Activated CD8-positive, alpha-beta T cell treated with anti-CD3 and anti-CD28 coated beads, Interleukin-2, amount 10 ng/mL, durations not matched to agents 7 days and 5 days (primary cell): ENCODE results near the gene IPP. TPM values are rescaled to one million over a fixed set of nuclear protein-coding genes. Genes with fewer than 3 reads are reported as not detected.
A peak's percentile ranks its signal among the peaks of the same experiment; 100 is the strongest.

ENCODE experiments used
- ATAC-seq: fragments of 150-1000 bp; cut with Tn5 transposase; one replicate; pipeline ENCODE4 v1.10.0; 2021; ENCODE audit warnings: moderate library complexity
- CTCF ChIA-PET: fragments of 350-600 bp; sonication (Branson Sonifier 250); formaldehyde crosslinking; loops from one replicate; lab custom pipeline; 2021; ENCODE audit warnings: antibody characterized with exemption; lab: Charles Lee
- POLR2A ChIA-PET: fragments of 350-600 bp; sonication (Branson Sonifier 250); formaldehyde crosslinking; loops from one replicate; lab custom pipeline; 2021; ENCODE audit warnings: antibody characterized with exemption; lab: Charles Lee
- DNase-seq: peaks from one replicate; pipeline ENCODE4 v3.0.0-alpha.2; 2020
- H3K27ac Mint-ChIP-seq: one replicate; pipeline ENCODE4 v1.8.0; 2021; ENCODE audit warnings: mild to moderate bottlenecking, mixed read lengths
- H3K27me3 Mint-ChIP-seq: one replicate; pipeline ENCODE4 v1.8.0; 2021; ENCODE audit warnings: low read depth, mixed read lengths
- H3K36me3 Mint-ChIP-seq: one replicate; pipeline ENCODE4 v1.8.0; 2021; ENCODE audit warnings: low read depth, mixed read lengths
- H3K4me1 Mint-ChIP-seq: one replicate; pipeline ENCODE4 v1.8.0; 2021; ENCODE audit warnings: low read depth, mixed read lengths
- H3K4me3 Mint-ChIP-seq: one replicate; pipeline ENCODE4 v1.8.0; 2021; ENCODE audit warnings: mild to moderate bottlenecking, mixed read lengths
- H3K9me3 Mint-ChIP-seq: one replicate; pipeline ENCODE4 v1.8.0; 2022; ENCODE audit warnings: mixed read lengths; ENCODE audit not compliant: insufficient read depth
- total RNA-seq, 2 experiments: library from RNA; stranded (reverse); gene quantifications; one replicate each; pipeline ENCODE4 v1.2.3, GENCODE V29; 2021

The IPP gene
- 10 to 100 TPM in 1 of 2 experiments, 1 to 10 TPM in 1; 9.2 to 10.4 TPM for total RNA-seq

DNA sequence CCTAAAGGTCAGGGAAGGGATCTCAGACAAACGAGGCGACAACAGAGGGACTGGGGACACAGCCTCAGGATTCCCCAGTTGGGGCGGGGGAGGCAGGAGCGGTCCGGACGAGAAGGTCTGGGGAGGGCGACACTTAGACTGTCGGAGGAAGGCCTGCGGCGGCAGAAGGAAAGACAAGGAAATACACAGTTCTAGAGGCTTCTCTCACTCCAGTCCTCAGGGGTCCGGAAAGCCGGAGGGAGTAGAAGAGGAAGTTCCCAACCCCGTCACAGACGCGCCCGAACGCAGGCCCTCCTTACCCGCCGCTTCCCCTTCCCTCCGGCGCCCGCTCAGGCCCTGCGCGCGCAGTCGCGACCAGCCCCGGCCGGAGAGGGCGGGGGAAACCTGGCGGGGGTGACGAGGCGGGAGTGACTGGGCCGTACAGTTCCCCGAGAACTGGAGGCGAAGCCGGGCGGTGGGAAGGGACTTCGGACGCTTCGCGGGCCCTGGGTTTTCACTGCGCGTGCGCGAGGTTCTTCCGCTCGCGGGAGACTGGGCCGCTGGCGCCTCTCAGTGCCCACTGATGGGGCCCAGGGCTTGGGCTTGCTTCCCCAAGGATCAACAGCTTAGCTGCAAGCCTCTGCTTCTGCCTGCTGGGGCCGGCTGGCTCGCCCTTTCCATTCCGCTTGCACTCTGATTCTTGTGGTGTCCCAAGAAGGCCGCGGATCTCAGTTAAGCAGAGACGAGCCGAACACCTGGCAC lies at the start of gene IPP:
TSS of gene IPP (minus strand) at position 356 of the 741 bp plus-strand sequence. CDS start 4,242 bp downstream, outside the sequence.
- Mint-ChIP-seq H3K9me3 (peaks cover 8% of the 10 kb centered on the region), H3K27ac (peak within 1 kb of the TSS; percentile 96), H3K4me1 (peaks cover 21% of the 10 kb centered on the region), H3K27me3 (no peaks in the 10 kb centered on the region), H3K36me3 (peaks cover 9% of the 10 kb centered on the region), H3K4me3 (peak within 1 kb of the TSS; percentile 95)
- ATAC-seq (peak; percentile 99), DNase-seq (peak; percentile 96)
- POLR2A ChIA-PET, result interaction anchor here (0.5 to 1.7 kb wide), 3 partner anchors 63 to 96 kb away, joined by 3 to 6 read pairs (median 5); partner anchors contain the start of gene GPBP1L1
- CTCF ChIA-PET, result no interaction called here

DNA sequence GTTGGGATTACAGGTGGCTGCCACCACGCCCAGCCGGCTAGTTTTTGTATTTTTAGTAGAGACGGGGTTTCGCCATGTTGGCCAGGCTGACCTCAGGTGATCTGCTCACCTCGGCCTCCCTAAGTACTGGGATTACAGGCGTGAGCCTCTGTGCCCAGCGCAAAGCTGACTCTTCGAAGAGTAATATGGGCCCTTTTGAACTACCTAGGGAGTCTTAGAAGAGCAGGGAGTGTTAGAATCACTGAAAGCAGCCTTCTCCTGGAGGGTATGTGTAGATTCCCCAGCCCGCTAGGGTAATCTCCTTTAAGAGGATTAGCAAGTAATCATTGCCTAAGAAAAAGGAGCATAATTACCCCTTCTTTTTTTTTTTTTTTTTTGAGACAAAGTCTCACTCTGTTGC lies 46.5 kb upstream of the IPP start:
- peaks cover 20% of the 10 kb centered on the region for H3K27me3 Mint-ChIP-seq
- H3K4me3 Mint-ChIP-seq, result no peak overlapping the region
- no peaks in the 10 kb centered on the region for H3K36me3 Mint-ChIP-seq
- ATAC-seq, result no peak
- no peak overlapping the region for H3K27ac Mint-ChIP-seq
- no peak for DNase-seq
- H3K4me1 Mint-ChIP-seq, result peaks cover 1% of the 10 kb centered on the region
- ChIA-PET POLR2A (interaction anchor here (0.6 to 0.7 kb wide), 2 partner anchors 30 to 409 kb away, joined by 3 read pairs; no protein-coding TSS in a partner anchor), CTCF (no interaction called here)
- H3K9me3 Mint-ChIP-seq, result no peaks in the 10 kb centered on the region

DNA sequence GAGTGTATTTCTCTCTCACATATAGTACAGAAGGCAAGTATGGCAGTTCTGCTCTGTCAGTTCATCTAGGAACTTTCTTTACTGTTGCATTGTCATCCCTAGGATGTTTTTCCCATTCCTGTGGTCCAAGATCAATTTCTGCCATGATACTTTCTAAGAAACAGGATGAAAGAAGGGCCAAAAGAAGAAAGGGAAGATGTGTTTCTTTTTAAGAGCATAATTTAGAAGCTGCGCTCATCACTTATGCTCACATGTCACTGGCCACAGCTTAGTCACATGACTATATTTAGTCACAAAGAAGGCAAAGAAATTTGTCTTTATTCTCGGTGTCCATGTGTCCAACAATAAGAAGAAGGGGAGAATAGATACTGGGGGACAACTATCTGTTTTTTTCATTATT lies 45.9 kb upstream of the IPP start:
- H3K4me1 Mint-ChIP-seq, result no peaks in the 10 kb centered on the region
- H3K36me3 Mint-ChIP-seq, result no peaks in the 10 kb centered on the region
- H3K9me3 Mint-ChIP-seq, result no peaks in the 10 kb centered on the region
- H3K4me3 Mint-ChIP-seq, result no peak overlapping the region
- POLR2A ChIA-PET, result interaction anchor here (0.6 kb wide), 1 partner anchor 410 kb away, joined by 3 read pairs; no protein-coding TSS in a partner anchor
- no peak for ATAC-seq
- CTCF ChIA-PET, result no interaction called here
- DNase-seq, result no peak
- no peak overlapping the region for H3K27ac Mint-ChIP-seq
- H3K27me3 Mint-ChIP-seq, result peaks cover 20% of the 10 kb centered on the region

DNA sequence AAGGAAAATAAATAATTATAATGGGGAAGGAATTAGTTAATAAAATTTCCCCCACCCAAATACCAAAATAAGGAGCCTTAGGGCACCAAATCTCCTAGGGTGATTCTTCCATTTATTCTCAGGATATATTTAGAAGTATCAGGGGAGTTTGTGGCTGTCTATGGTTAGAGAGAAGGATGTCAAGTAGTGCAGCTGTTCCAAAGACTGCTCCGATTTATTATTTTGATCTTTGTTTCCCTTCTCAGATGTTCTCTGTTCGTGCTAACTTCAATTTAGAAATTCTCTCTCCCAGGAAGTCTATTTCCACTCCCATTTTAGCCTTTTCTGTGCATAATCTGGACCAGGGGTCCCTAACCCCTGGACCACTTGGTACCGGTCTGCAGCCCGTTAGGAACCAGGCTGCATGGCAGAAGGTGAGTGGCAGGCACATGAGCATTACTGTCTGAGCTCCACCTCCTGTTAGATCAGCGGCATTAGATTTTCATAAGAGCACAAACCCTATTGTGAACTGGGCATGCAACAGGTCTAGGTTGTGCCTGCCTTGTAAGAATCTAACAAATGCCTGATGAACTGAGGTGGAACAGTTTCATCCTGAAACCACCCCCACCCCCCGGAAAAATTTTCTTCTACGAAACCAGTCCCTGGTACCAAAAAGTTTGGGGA lies 43.6 kb upstream of the IPP start:
- Mint-ChIP-seq H3K27ac (no peak overlapping the region), H3K4me1 (no peaks in the 10 kb centered on the region), H3K36me3 (no peaks in the 10 kb centered on the region), H3K27me3 (peaks cover 26% of the 10 kb centered on the region), H3K9me3 (no peaks in the 10 kb centered on the region), H3K4me3 (no peak overlapping the region)
- ChIA-PET CTCF (no interaction called here), POLR2A (no interaction called here)
- DNase-seq (no peak), ATAC-seq (no peak)

DNA sequence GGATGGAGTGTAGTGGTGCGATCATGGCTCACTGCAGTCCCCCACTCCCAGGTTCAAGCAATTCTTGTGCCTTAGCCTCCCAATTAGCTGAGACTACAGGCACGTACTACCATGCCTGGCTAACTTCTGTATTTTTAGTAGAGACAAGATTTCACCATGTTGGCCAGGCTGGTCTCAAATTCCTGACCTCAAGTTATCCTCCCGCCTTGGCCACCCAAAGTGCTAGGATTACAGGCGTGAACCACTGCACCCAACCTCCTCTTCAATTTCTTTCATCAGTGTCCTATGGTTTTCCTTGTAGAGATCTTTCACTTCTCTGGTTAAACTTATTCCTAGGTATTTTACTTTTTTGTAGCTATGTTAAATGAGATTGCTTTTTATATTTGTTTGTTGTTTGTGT lies 42.3 kb upstream of the IPP start:
- Mint-ChIP-seq H3K27ac (no peak overlapping the region), H3K4me1 (peaks cover 4% of the 10 kb centered on the region), H3K4me3 (no peak overlapping the region), H3K9me3 (no peaks in the 10 kb centered on the region), H3K36me3 (peaks cover 2% of the 10 kb centered on the region), H3K27me3 (peaks cover 33% of the 10 kb centered on the region)
- ATAC-seq (no peak), DNase-seq (no peak)
- ChIA-PET POLR2A (no interaction called here), CTCF (no interaction called here)

DNA sequence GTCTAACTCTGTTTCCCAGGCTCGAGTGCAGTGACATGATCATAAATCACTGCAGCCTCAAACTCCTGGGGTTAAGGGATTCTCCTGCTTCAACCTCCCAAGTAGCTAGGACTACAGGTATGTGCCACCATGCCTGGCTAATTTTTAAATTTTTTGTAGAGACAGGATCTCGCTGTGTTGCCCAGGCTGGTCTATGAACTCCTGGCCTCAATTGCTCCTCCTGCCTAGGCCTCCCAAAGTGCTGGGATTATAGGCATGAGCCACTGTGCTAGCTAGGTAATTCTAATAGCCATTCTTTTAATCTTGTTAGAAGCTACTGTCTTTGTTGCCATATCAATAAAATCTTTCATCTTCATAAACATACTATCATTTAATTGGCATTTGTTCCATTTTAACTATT lies 39.1 kb upstream of the IPP start:
- Mint-ChIP-seq H3K27me3 (peaks cover 42% of the 10 kb centered on the region), H3K4me1 (peaks cover 22% of the 10 kb centered on the region), H3K4me3 (no peak overlapping the region), H3K9me3 (no peaks in the 10 kb centered on the region), H3K27ac (no peak overlapping the region), H3K36me3 (peaks cover 8% of the 10 kb centered on the region)
- DNase-seq, result no peak
- ChIA-PET CTCF (no interaction called here), POLR2A (no interaction called here)
- no peak for ATAC-seq

DNA sequence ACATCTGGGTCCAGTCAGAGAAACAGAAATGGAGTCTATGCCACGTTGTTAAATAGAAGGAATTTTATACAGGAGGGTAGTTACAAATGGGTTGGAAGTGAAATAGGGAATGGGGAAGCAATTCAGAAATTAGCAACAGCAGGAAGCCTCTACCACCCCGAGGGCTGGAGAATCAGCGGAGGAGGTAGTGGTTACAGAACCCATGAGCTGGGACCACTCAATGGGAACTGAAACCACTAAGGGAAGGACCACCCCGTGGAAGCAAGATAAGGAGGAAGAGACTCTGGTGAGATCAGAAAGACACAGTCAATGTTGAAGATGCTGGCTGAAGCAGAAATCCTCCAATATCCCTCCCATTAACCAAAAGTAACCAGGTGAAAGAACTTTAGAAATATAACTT lies 37.5 kb upstream of the IPP start:
- ChIA-PET POLR2A (no interaction called here), CTCF (no interaction called here)
- no peak overlapping the region for H3K4me3 Mint-ChIP-seq
- DNase-seq, result no peak
- peaks cover 25% of the 10 kb centered on the region for H3K4me1 Mint-ChIP-seq
- H3K27me3 Mint-ChIP-seq, result peaks cover 38% of the 10 kb centered on the region
- peaks cover 9% of the 10 kb centered on the region for H3K36me3 Mint-ChIP-seq
- no peaks in the 10 kb centered on the region for H3K9me3 Mint-ChIP-seq
- ATAC-seq, result no peak
- no peak overlapping the region for H3K27ac Mint-ChIP-seq

DNA sequence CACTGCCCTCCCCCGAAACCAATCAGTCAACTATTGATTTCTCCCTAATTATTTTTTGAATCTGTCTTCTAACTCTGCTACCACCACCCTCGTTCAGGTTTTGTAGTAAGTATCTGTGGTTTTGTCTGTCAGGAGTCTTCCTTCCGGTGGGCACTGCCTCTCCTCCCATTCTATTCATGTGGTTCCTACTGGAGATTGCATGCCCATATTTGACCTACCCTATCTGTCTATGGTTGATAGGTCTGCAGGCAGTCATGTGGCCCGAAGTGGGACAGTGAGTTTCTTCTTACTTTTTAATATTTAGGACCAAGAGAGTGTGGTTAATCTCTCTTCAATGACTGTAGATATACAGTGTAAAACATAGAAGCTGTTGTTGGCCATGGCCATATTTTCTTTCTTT lies 35.1 kb upstream of the IPP start:
- Mint-ChIP-seq H3K27ac (peak overlapping the region; percentile 67), H3K36me3 (peaks cover 9% of the 10 kb centered on the region), H3K4me3 (peak overlapping the region; percentile 62), H3K9me3 (no peaks in the 10 kb centered on the region), H3K27me3 (peaks cover 43% of the 10 kb centered on the region), H3K4me1 (peaks cover 28% of the 10 kb centered on the region)
- POLR2A ChIA-PET, result no interaction called here
- DNase-seq, result peak; percentile 77
- CTCF ChIA-PET, result no interaction called here
- peak; percentile 100 for ATAC-seq

DNA sequence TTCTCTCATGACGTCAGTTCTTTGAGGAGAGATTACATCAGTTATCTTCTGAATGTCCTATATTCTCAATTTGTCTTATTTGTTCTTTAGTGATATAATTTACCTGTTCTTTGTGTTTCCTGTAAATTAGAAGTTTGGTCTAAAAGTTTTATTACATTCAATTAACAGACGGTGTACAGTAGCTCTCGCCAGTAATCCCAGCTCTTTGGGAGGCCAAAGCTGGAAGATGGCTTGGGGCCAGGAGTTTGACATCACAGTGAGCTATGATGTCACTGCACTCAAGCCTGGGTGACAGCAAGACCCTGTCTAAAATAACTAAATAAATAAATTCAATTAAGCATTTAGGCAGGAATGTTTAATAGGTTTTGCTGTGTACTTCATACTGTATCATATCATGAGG lies 25.3 kb upstream of the IPP start:
- H3K9me3 Mint-ChIP-seq, result no peaks in the 10 kb centered on the region
- H3K36me3 Mint-ChIP-seq, result no peaks in the 10 kb centered on the region
- ChIA-PET POLR2A (no interaction called here), CTCF (no interaction called here)
- DNase-seq (no peak), ATAC-seq (no peak)
- H3K4me1 Mint-ChIP-seq, result no peaks in the 10 kb centered on the region
- no peak overlapping the region for H3K27ac Mint-ChIP-seq
- H3K27me3 Mint-ChIP-seq, result peaks cover 5% of the 10 kb centered on the region
- H3K4me3 Mint-ChIP-seq, result no peak overlapping the region

DNA sequence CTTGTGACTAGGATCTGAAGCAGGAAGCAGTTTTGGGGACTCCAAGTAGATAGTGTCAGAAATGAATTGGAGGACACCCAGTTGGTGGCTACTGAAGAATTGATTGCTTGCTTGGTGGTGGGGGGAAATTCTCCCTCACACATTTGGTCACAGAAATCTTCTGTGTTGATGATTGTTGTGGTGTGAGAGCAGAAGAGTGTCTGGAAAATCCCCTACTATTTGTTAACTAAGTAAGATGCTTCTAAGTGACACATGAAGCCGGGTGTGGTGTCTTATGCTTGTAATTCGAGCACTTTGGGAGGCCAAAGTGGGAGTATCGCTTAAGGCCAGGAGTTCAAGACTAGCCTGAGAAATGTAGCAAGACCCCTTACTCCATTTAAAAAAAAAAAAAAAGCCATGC lies 22.5 kb upstream of the IPP start:
- Mint-ChIP-seq H3K9me3 (no peaks in the 10 kb centered on the region), H3K4me3 (no peak overlapping the region), H3K36me3 (no peaks in the 10 kb centered on the region), H3K27ac (no peak overlapping the region), H3K4me1 (no peaks in the 10 kb centered on the region), H3K27me3 (no peaks in the 10 kb centered on the region)
- DNase-seq (no peak), ATAC-seq (no peak)
- ChIA-PET POLR2A (no interaction called here), CTCF (no interaction called here)

DNA sequence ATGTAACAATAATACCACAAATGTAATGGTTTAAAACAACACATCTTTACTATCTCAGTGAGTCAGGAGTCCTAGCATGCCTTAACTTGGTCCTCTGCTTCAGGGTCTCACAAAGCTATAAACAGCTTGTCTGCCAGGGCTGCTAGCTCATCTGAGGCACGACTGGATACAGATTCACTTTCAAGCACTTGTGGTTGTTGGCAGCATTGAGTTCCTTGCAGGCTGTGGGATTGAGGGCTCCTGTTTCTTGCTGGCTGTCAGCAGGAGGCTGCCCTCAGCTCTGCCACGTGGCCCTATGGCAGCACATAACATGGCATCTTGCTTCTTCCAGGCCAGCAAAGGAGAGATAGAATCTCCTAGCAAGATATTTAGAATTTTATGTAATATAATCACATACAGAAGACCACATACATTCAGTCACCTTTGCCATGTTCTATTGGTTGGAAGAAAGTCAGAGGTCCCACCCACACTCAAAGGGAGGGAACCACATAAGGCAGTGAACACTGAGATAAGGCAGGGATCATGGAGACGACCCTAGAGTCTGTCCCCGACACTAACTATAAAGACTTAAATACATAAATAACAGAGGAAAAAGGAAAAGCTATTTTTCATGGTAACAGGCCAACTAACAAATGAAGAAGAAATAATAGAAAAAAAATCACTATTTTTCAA lies 18.9 kb upstream of the IPP start:
- Mint-ChIP-seq H3K9me3 (no peaks in the 10 kb centered on the region), H3K27ac (no peak overlapping the region), H3K4me1 (no peaks in the 10 kb centered on the region), H3K27me3 (no peaks in the 10 kb centered on the region), H3K36me3 (no peaks in the 10 kb centered on the region), H3K4me3 (no peak overlapping the region)
- POLR2A ChIA-PET, result no interaction called here
- DNase-seq, result no peak
- ATAC-seq, result no peak
- CTCF ChIA-PET, result no interaction called here

DNA sequence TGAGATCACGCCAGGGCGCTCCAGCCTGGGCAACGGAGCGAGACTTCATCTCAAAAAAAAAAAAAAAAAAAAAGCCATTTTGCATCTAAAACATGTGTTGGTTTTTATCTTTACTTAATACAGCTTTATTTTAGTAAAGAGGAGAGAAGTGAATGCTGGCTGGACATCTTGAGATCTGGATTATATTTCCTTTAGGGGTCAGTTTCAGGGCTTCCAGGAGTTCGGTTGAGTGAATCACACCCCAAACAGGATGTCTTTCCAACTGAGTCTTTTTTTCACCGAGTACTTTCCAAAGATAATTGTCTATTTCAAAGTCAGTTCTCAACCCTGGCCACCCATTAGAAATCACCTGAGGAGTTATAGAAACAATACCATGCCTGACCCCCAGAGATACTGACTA lies 16.6 kb upstream of the IPP start:
- H3K27me3 Mint-ChIP-seq, result peaks cover 4% of the 10 kb centered on the region
- no peaks in the 10 kb centered on the region for H3K4me1 Mint-ChIP-seq
- DNase-seq (no peak), ATAC-seq (no peak)
- ChIA-PET CTCF (no interaction called here), POLR2A (interaction anchor here (0.6 kb wide), 1 partner anchor 30 kb away, joined by 3 read pairs; no protein-coding TSS in a partner anchor)
- H3K9me3 Mint-ChIP-seq, result no peaks in the 10 kb centered on the region
- no peaks in the 10 kb centered on the region for H3K36me3 Mint-ChIP-seq
- no peak overlapping the region for H3K4me3 Mint-ChIP-seq
- no peak overlapping the region for H3K27ac Mint-ChIP-seq
